GM18498 (cell line): ENCODE measurements around the gene PCYT2.

ENCODE experiments used
- ATAC-seq: cut with Tn5 transposase; IDR thresholded peaks from one replicate; pipeline ENCODE4 v1.9.1; 2021; ENCODE audit warnings: mild to moderate bottlenecking, moderate library complexity; ENCODE audit not compliant: unreplicated experiment

The PCYT2 gene

DNA sequence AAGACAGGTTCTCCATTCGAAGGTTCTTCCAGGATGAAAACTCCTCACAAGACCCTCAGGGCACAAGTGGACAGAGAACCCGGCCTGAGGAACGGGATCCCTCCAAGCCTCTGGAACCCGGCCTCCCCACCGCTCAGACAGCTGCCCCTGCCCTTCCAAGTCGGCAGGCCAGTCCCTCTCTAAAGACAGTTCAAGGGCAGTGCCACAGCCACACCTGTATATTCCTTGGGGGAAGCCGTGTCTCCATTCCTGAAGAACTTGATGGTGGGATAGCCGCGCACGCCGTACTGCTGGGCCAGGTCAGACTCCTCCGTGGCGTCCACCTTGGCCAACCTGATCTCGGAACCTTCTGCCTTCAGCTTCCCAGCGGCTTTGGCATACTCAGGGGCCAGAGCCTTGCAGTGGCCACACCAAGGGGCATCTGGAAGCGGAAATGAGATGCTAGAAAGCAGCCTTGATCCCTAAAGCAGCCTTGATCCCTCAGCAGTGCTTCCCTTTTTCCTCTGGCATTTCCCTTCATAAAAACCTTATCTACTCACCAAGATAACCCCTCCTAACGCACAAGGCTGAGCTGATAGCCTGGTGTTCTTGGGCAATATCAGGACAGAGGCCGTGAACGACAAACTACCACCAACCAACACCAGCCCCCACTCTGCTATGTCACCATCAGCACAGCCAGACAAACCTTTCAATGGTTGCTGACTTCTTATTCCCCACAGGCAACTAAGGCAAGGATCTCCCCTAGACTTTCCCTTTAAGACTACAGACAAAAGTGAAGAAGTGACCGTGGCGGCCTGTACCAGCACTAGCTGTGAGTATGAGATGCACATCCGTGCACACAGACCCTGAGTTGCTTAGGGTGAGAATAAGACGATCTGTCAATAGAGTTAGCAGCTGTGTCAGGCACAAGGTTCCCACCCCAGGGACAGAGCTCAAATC is 52.0 kb downstream of the PCYT2 start:
- no peak for ATAC-seq

DNA sequence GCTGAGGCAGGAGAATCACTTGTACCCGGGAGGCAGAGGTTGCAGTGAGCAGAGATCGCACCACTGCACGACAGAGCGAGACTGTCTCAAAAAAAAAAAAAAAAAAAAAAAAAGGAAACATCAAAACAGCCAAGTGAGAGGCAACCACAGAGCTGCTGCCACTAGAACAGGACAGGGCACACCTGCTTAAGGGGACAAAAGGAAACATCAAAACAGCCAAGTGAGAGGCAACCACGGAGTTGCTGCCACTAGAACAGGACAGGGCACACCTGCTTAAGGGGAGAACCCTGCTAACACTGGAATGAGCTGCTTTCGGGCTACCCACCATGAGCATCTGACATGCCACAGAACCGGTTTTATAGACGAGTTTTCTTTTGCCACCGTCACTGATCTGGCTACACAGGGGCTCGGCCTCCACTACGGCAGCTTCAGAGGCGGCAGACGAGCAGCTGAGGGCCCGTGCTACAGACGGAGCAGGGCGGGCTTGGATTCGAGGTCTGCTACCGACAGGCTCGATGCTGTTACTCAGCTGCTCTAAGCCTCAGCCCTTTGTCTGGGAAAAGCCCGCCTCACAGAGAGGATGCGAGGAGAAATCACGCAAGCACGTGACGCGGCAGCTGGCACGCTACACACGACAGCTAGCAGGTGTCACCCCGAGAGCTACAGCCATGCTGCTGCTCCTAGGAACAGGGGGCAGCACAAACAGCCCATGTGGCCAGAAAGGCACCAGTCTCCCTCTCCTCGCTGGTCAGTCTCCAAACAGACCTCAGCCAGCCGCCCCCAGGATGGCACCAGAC is 52.8 kb downstream of the PCYT2 start:
- no peak for ATAC-seq

DNA sequence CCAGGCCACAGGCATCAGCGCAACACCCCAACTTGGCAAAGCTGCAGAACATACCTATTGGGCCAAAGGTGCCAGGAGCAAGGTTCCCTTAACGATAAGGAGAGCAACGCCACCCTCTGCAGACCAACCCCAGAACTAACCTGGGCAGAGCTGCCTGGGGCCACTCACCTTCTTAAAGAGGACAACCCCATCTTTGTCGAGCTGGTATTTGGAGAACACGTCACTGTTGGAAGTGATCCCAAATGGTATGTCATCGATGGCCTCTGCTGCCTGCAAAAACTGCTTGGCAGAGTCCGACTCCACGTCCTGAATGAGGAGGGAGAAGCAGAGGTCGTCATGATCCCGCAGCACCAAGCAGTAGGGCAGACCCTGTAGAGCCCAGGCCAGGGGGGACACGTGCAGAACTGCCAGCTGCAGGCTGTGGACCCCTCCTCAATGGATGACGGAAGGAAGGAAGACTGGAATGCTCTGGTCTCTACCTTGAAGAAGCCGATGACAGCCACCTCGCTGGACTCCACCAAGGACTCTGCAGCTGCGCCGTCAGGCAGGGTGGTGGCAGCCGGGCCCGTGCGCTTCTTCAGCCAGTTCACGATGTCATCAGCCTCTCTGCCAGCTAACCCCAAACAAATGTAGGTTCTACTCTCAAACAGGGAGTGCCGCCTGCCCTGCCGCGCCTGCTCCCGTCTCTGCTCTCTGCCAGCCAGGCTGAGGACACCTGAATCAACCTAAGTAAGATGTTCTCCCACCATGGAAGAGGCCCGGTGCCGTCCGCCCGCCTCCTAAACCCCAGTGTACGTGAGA is 56.0 kb downstream of the PCYT2 start:
- ATAC-seq: no peak

DNA sequence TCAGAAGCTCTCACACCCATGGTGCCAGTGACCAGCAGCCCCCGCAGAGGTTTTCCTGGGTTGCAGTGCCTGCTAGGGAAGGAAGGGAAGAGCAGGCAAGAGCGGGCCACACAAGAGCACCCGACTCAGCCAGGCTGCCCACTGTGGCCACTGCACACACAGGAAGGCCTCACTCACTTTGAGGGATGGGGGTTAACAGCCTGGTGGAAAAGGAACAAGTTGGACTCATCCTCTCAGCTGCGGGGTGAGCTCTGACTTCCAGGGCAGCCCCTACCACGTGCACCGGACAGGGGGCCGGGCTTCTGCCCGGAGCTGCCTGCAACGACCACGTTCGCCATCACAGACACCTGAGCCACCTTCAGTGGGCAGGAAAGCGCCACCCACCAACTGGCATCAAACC is 59.0 kb downstream of the PCYT2 start:
- no peak for ATAC-seq

GRCh38 chr17:81851423-81851822 is 59.8 kb downstream of the PCYT2 start:
- no peak for ATAC-seq
